ENCODE results near the gene IPO7. TPM values are rescaled to one million over a fixed set of nuclear protein-coding genes. Genes with fewer than 3 reads are reported as not detected.

Gene IPO7
- total RNA-seq, 1 experiment from 2014 or later = 196 TPM

- peak in 1 of 2 experiments; percentile 43 for DNase-seq
- peak overlapping the region; percentile 96 for H3K4me3 Mint-ChIP-seq (ENCODE audit: unreplicated experiment)
- CTCF ChIA-PET = interaction anchor here (0.6 to 3.1 kb wide), 7 partner anchors 39 to 495 kb away, joined by 3 to 34 read pairs (median 6); partner anchors contain the start of gene WEE1
- intact Hi-C loops (cut with micrococcal nuclease; ENCODE audit: unreplicated experiment) = loop anchor here (1.0 to 2.0 kb wide), 8 partner anchors 39 to 155 kb away; partner anchors contain the start of genes IPO7, TMEM41B and WEE1
- H3K9me3 Mint-ChIP-seq (ENCODE audit: unreplicated experiment) = no peaks in the 10 kb centered on the region
- peaks cover 17% of the 10 kb centered on the region for H3K4me1 ChIP-seq
- no peaks in the 10 kb centered on the region for H3K9me3 ChIP-seq
- TF ChIP-seq, protein P1, sequence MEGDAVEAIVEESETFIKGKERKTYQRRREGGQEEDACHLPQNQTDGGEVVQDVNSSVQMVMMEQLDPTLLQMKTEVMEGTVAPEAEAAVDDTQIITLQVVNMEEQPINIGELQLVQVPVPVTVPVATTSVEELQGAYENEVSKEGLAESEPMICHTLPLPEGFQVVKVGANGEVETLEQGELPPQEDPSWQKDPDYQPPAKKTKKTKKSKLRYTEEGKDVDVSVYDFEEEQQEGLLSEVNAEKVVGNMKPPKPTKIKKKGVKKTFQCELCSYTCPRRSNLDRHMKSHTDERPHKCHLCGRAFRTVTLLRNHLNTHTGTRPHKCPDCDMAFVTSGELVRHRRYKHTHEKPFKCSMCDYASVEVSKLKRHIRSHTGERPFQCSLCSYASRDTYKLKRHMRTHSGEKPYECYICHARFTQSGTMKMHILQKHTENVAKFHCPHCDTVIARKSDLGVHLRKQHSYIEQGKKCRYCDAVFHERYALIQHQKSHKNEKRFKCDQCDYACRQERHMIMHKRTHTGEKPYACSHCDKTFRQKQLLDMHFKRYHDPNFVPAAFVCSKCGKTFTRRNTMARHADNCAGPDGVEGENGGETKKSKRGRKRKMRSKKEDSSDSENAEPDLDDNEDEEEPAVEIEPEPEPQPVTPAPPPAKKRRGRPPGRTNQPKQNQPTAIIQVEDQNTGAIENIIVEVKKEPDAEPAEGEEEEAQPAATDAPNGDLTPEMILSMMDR (IDR thresholded peaks at IDR 0.05; ENCODE audit: insufficient read depth in 1 of 2, low read depth in 1 of 2, low read length in 1 of 2, severe bottlenecking in 1 of 2, unreplicated experiment in 1 of 2) = no peak
- H3K27me3 Mint-ChIP-seq (ENCODE audit: insufficient read depth, unreplicated experiment) = no peaks in the 10 kb centered on the region
- POLR2A ChIA-PET = interaction anchor here (0.5 to 2.7 kb wide), 20 partner anchors 18 to 845 kb away, joined by 3 to 42 read pairs (median 4); partner anchors contain the start of genes ADM, IPO7, NRIP3 and WEE1
- H3K4me3 ChIP-seq (ENCODE audit: low read depth, low read length) = peak overlapping the region; percentile 83
- H3K27ac Mint-ChIP-seq (ENCODE audit: unreplicated experiment) = peak overlapping the region; percentile 99
- BruUV-seq (replicated peaks) = TSS peak; percentile 88
- H3K36me3 ChIP-seq (ENCODE audit: control insufficient read depth, insufficient read depth, low read length) = no peaks in the 10 kb centered on the region
- peaks cover 7% of the 10 kb centered on the region for H3K4me1 Mint-ChIP-seq (ENCODE audit: low read depth, unreplicated experiment)
- no peaks in the 10 kb centered on the region for H3K27me3 ChIP-seq (replicated peaks; ENCODE audit: control insufficient read depth, insufficient read depth, low read length)
- peaks cover 48% of the 10 kb centered on the region for H3K36me3 Mint-ChIP-seq (ENCODE audit: insufficient read depth, unreplicated experiment)
Observed at GRCh38 chr11:9459667-9460321, 75.3 kb downstream of the IPO7 start.

DNA sequence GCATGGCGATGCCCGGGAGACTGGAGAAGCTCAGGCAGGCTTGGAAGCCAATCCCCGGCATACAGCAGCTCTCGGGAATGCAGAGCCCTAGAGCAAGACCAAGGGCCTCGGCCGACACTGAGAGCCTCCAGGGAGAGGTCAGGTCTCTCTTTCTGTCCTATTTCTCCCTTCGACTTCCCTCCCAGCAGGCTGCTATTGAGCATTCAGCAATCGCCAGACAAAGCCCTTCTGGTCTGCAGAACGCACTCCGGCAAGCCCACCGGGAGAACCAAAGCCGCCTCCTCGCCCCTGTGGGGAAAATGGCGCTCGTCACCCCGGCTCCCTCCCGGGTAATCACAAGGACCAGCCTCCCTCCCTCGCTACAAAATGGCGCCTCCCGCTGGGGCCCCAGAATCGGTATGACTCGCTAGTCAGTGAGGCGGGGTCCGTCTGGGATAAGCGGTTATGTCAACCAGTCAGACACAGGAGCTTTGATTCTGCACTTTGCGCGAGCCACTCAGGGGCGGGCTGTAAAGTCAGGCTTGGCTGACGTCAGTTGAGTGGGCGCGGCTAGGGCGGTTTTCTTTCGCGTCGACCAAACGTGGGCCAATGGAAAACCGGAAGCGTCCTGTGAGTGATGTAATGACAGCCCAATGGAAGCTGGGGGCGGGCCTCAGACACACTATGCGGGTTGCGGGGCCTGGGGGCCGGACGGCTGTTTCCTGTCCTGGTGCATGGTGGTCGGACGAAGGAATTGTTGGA is 76.0 kb downstream of the IPO7 start, which contains the start of gene ZNF143:
TSS of gene ZNF143 (plus strand) at position 691 of the 741 bp plus-strand sequence. CDS start 10,297 bp downstream, outside the sequence.
- no peaks in the 10 kb centered on the region for H3K36me3 ChIP-seq (ENCODE audit: control insufficient read depth, insufficient read depth, low read length)
- H3K4me3 Mint-ChIP-seq (ENCODE audit: unreplicated experiment) = peak within 1 kb of the TSS; percentile 96
- H3K27me3 ChIP-seq (replicated peaks; ENCODE audit: control insufficient read depth, insufficient read depth, low read length) = no peaks in the 10 kb centered on the region
- peaks cover 44% of the 10 kb centered on the region for H3K36me3 Mint-ChIP-seq (ENCODE audit: insufficient read depth, unreplicated experiment)
- peak within 1 kb of the TSS; percentile 83 for H3K4me3 ChIP-seq (ENCODE audit: low read depth, low read length)
- peaks cover 7% of the 10 kb centered on the region for H3K4me1 Mint-ChIP-seq (ENCODE audit: low read depth, unreplicated experiment)
- peak; percentile 100 for DNase-seq
- H3K27ac Mint-ChIP-seq (ENCODE audit: unreplicated experiment) = peak within 1 kb of the TSS; percentile 99
- intact Hi-C loops (cut with micrococcal nuclease; ENCODE audit: unreplicated experiment) = loop anchor here (1.0 to 2.0 kb wide), 9 partner anchors 38 to 154 kb away; partner anchors contain the start of genes IPO7, TMEM41B and WEE1
- ChIA-PET POLR2A (interaction anchor here (0.5 to 2.7 kb wide), 37 partner anchors 14 to 1019 kb away, joined by 3 to 42 read pairs (median 4); partner anchors contain the start of genes ADM, DENND5A, IPO7 and NRIP3), CTCF (interaction anchor here (0.9 to 3.1 kb wide), 6 partner anchors 38 to 288 kb away, joined by 4 to 34 read pairs (median 6); partner anchors contain the start of gene WEE1)
- TF ChIP-seq, protein P1 (IDR thresholded peaks at IDR 0.05; ENCODE audit: insufficient read depth in 1 of 2, low read depth in 1 of 2, low read length in 1 of 2, severe bottlenecking in 1 of 2, unreplicated experiment in 1 of 2) = no peak
- no peaks in the 10 kb centered on the region for H3K9me3 Mint-ChIP-seq (ENCODE audit: unreplicated experiment)
- H3K27me3 Mint-ChIP-seq (ENCODE audit: insufficient read depth, unreplicated experiment) = no peaks in the 10 kb centered on the region
- no peaks in the 10 kb centered on the region for H3K9me3 ChIP-seq
- BruUV-seq (replicated peaks) = no TSS peak
- peaks cover 17% of the 10 kb centered on the region for H3K4me1 ChIP-seq
